ENCODE measurements around the gene SLC9A3. TPM values are rescaled to one million over a fixed set of nuclear protein-coding genes. Genes with fewer than 3 reads are reported as not detected.

SLC9A3 gene
- total RNA-seq, 2 experiments from 2014 or later = 1.7 to 1.8 TPM

GRCh38 chr5:423626-424261 lies 100.5 kb downstream of the SLC9A3 start:
- ChIA-PET POLR2A (no interaction called here), CTCF (interaction anchor here (0.9 to 2.3 kb wide), 2 partner anchors 107 to 236 kb away, joined by 3 to 24 read pairs; no protein-coding TSS in a partner anchor)
- Mint-ChIP-seq H3K9me3 (no peaks in the 10 kb centered on the region), H3K27me3 (peaks cover 10% of the 10 kb centered on the region), H3K27ac (no peak overlapping the region), H3K4me3 (no peak overlapping the region), H3K4me1 (ENCODE audit: low read depth) (no peaks in the 10 kb centered on the region), H3K36me3 (no peaks in the 10 kb centered on the region)
- DNase-seq = no peak
- intact Hi-C loops (cut with micrococcal nuclease) = no loop called here

- DNase-seq = no peak
- H3K4me3 Mint-ChIP-seq = no peak overlapping the region
- intact Hi-C loops (cut with micrococcal nuclease) = no loop called here
- no peak overlapping the region for H3K27ac Mint-ChIP-seq
- H3K27me3 Mint-ChIP-seq = peaks cover 10% of the 10 kb centered on the region
- H3K4me1 Mint-ChIP-seq (ENCODE audit: low read depth) = no peaks in the 10 kb centered on the region
- CTCF ChIA-PET = no interaction called here
- POLR2A ChIA-PET = no interaction called here
- no peaks in the 10 kb centered on the region for H3K9me3 Mint-ChIP-seq
- no peaks in the 10 kb centered on the region for H3K36me3 Mint-ChIP-seq
Observed at GRCh38 chr5:423233-423565, 101.0 kb downstream of the SLC9A3 start.

GRCh38 chr5:422323-423232 lies 101.7 kb downstream of the SLC9A3 start:
- ChIA-PET POLR2A (no interaction called here), CTCF (no interaction called here)
- H3K9me3 Mint-ChIP-seq = no peaks in the 10 kb centered on the region
- no peaks in the 10 kb centered on the region for H3K36me3 Mint-ChIP-seq
- no peak overlapping the region for H3K4me3 Mint-ChIP-seq
- no peaks in the 10 kb centered on the region for H3K4me1 Mint-ChIP-seq (ENCODE audit: low read depth)
- no peak for DNase-seq
- H3K27me3 Mint-ChIP-seq = peaks cover 10% of the 10 kb centered on the region
- H3K27ac Mint-ChIP-seq = no peak overlapping the region
- intact Hi-C loops (cut with micrococcal nuclease) = no loop called here

- ChIA-PET POLR2A (no interaction called here), CTCF (no interaction called here)
- intact Hi-C loops (cut with micrococcal nuclease) = no loop called here
- DNase-seq = no peak
- Mint-ChIP-seq H3K4me1 (ENCODE audit: low read depth) (no peaks in the 10 kb centered on the region), H3K27me3 (peaks cover 10% of the 10 kb centered on the region), H3K27ac (no peak overlapping the region), H3K9me3 (no peaks in the 10 kb centered on the region), H3K36me3 (no peaks in the 10 kb centered on the region), H3K4me3 (no peak overlapping the region)
Observed at GRCh38 chr5:421901-422300, 102.3 kb downstream of the SLC9A3 start.

GRCh38 chr5:421287-421880 lies 102.9 kb downstream of the SLC9A3 start:
- Mint-ChIP-seq H3K36me3 (no peaks in the 10 kb centered on the region), H3K27ac (no peak overlapping the region), H3K4me1 (ENCODE audit: low read depth) (no peaks in the 10 kb centered on the region), H3K4me3 (no peak overlapping the region), H3K9me3 (no peaks in the 10 kb centered on the region), H3K27me3 (peaks cover 7% of the 10 kb centered on the region)
- ChIA-PET POLR2A (no interaction called here), CTCF (no interaction called here)
- no peak for DNase-seq
- intact Hi-C loops (cut with micrococcal nuclease) = no loop called here

- no peak overlapping the region for H3K4me3 Mint-ChIP-seq
- no peak for DNase-seq
- ChIA-PET POLR2A (no interaction called here), CTCF (no interaction called here)
- peaks cover 1% of the 10 kb centered on the region for H3K27me3 Mint-ChIP-seq
- H3K9me3 Mint-ChIP-seq = no peaks in the 10 kb centered on the region
- H3K36me3 Mint-ChIP-seq = no peaks in the 10 kb centered on the region
- intact Hi-C loops (cut with micrococcal nuclease) = no loop called here
- no peaks in the 10 kb centered on the region for H3K4me1 Mint-ChIP-seq (ENCODE audit: low read depth)
- no peak overlapping the region for H3K27ac Mint-ChIP-seq
Observed at GRCh38 chr5:420632-421286, 103.5 kb downstream of the SLC9A3 start.

Small RNAs within 50 kb of the gene (microRNA-seq; reads per million reads assigned to microRNA genes)
- gene MIR4456 (ENCODE audit: borderline microRNAs expressed, borderline number of aligned reads, borderline replicate concordance) = not detected

Other genes starting within 250 kb of the SLC9A3 start
- 10 to 100 TPM; 16.7 to 16.8 TPM for gene AHRR, start 202.7 kb downstream of the SLC9A3 start, total RNA-seq
- 10 to 100 TPM; 49.9 to 54.5 TPM for gene EXOC3, start 81.3 kb downstream of the SLC9A3 start, total RNA-seq
- gene CEP72, start 87.9 kb upstream of the SLC9A3 start, total RNA-seq = 10 to 100 TPM; 21.6 to 22.5 TPM
- under 1 TPM; 0.53 to 0.55 TPM for gene TPPP, start 168.9 kb upstream of the SLC9A3 start, total RNA-seq